Stimulated activated CD8-positive, alpha-beta memory T cell treated with anti-CD3 and anti-CD28 coated beads, Interleukin-2, amount 100 ng/mL, for 48 hours (primary cell): ENCODE results near the gene OS9.

Source experiments
- DNase-seq, 2 donors: peaks; one replicate each; pipeline ENCODE4 v3.0.0-alpha.2; 2020; ENCODE audit warnings: low read depth in 2 of 2

The OS9 gene

DNA sequence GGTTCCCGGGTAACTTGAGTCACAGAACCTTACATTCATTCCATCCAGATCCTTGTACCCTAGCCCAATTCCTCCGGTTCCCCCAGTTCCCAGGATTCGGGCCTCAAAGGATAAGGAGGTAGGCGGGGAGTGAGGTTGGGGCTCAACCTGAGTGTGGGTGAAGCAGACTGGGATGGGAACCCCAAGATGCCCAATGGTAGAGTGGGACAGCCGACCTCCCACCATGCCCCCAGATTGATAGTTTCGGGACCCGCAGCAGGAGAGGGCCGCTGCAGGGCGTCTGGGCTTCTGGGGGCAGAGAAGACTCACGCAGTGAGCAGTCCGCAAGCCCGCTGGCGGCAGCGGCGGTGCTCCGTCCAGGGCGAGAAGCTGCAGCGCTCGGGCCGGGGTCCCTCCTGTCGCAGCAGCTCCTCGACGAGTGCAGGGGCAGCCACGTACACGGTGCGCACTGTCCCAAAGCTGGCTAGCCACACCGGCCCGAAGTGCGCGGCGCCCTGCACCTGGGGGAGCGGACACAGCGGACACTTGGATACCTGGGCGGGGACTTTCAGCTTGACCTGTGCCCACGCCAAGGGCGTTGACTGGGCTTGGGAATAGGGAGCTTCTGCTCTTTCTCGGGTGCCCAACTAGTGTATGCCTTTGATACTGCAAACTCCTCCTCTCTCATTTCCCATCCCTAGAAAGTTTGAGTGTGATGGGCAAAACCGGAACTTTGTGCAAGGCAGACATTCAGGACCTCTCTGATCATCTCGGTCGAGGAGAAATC, 71.9 kb downstream of the OS9 start:
- no peak for DNase-seq

- no peak for DNase-seq
Observed at GRCh38 chr12:57766464-57767304, 72.8 kb downstream of the OS9 start, which contains the start of gene CYP27B1. Gene CYP27B1 (minus strand): TSS chr12:57767078. CDS start chr12:57767041, 37 bp downstream.

DNA sequence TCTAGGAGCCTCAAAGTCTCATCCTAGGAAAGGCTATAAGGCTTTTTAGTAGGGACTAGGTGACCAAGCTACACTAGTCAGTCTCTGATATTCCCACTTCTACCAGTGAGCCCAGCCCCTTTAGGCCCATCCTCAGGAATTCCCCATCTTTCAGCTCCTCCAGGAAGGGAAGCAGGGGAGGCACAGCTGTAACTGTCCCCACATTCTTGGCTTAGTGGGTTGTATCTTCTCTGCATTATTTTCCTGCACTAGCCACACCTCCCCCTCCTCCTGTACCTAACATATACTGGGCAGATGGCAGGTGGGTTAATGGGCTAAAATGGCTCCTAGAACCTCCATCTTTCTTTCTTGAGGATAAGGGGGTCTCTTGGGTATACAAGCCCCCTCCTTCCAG, 73.4 kb downstream of the OS9 start:
- no peak for DNase-seq

DNA sequence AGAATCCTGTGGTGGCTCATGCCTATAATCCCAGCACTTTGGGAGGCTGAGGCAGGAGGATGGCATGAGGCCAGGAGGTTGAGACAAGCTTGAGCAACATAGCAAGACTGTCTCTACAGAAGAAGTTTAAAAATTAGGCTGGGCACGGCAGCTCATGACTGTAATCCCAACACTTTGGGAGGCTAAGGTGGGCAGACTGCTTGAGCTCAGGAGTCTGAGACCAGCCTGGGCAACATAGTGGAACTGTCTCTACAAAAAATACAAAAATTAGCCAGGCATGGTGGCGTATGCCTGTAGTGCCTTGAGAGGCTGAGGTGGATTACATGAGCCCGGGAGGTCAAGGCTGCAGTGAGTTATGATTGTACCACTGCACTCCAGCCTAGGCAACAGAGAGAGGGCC, 73.9 kb downstream of the OS9 start:
- no peak for DNase-seq

- DNase-seq = no peak
Observed at GRCh38 chr12:57769594-57769993, 75.7 kb downstream of the OS9 start.

GRCh38 chr12:57770734-57771133, 76.8 kb downstream of the OS9 start:
- DNase-seq = no peak
